Endodermal cell (in vitro differentiated cells): ENCODE measurements around the gene LIPG. TPM values are rescaled to one million over a fixed set of nuclear protein-coding genes. Genes with fewer than 3 reads are reported as not detected.

Source experiments
- DNase-seq: peaks from one replicate; pipeline ENCODE4 v3.0.0-alpha.2; 2017
- H3K27ac ChIP-seq: 2 replicates; pipeline ENCODE4 v1.5.1; 2013; ENCODE audit warnings: mild to moderate bottlenecking, low read depth, low read length, moderate library complexity
- H3K27me3 ChIP-seq: 2 replicates; pipeline ENCODE4 v1.6.1; 2013; ENCODE audit warnings: mild to moderate bottlenecking, low read length, moderate library complexity; ENCODE audit not compliant: insufficient read depth, control insufficient read depth, poor library complexity, severe bottlenecking
- H3K36me3 ChIP-seq: 2 replicates; pipeline ENCODE4 v1.7.0; 2013; ENCODE audit warnings: mild to moderate bottlenecking, low read length, moderate library complexity; ENCODE audit not compliant: control insufficient read depth, insufficient read depth
- H3K4me1 ChIP-seq: one replicate; pipeline ENCODE4 v1.7.0; 2013; ENCODE audit warnings: low read length; ENCODE audit not compliant: control insufficient read depth, insufficient read depth
- H3K4me3 ChIP-seq: 2 replicates; pipeline ENCODE4 v1.5.1; 2013; ENCODE audit warnings: mild to moderate bottlenecking, low read length, moderate library complexity
- H3K9ac ChIP-seq: 2 replicates; pipeline ENCODE4 v1.6.1; 2013; ENCODE audit warnings: mild to moderate bottlenecking, low read length, moderate library complexity; ENCODE audit not compliant: poor library complexity, severe bottlenecking; ENCODE audit errors: extremely low read depth
- H3K9me3 ChIP-seq: 2 replicates; pipeline ENCODE4 v1.6.1; 2013; ENCODE audit warnings: mild to moderate bottlenecking, low read length, moderate library complexity; ENCODE audit not compliant: control insufficient read depth
- H3K27ac Mint-ChIP-seq: 2 replicates; pipeline ENCODE4 v1.8.0; 2020; ENCODE audit warnings: mixed read lengths
- H3K27me3 Mint-ChIP-seq: 2 replicates; pipeline ENCODE4 v1.8.0; 2021; ENCODE audit warnings: mild to moderate bottlenecking, mixed read lengths; ENCODE audit not compliant: insufficient read depth
- H3K36me3 Mint-ChIP-seq: 2 replicates; pipeline ENCODE4 v1.8.0; 2020; ENCODE audit warnings: low read depth, mixed read lengths
- H3K4me1 Mint-ChIP-seq: 2 replicates; pipeline ENCODE4 v1.8.0; 2020; ENCODE audit warnings: mixed read lengths
- H3K4me3 Mint-ChIP-seq: 2 replicates; pipeline ENCODE4 v1.8.0; 2020; ENCODE audit warnings: mild to moderate bottlenecking, moderate library complexity, mixed read lengths
- H3K9me3 Mint-ChIP-seq: 2 replicates; pipeline ENCODE4 v1.8.0; 2020; ENCODE audit warnings: mild to moderate bottlenecking, mixed read lengths
- WGBS, 2 experiments: methylation state at CpG; one replicate each; pipeline versions ENCODE4 v1.1.5 to v1.1.7; 2013; ENCODE audit warnings: missing lambda C conversion rate in 2 of 2, mixed read lengths in 1 of 2; ENCODE audit not compliant: insufficient coverage in 1 of 2, insufficient read length in 1 of 2; 5-methylcytosine and 5-hydroxymethylcytosine counted together
- total RNA-seq, 2 donors: library from RNA; stranded (reverse); fragmentation: NEBNext Ultra II Directional in 1 of 2; extraction: Animal tissue kit (Norgen Biotek cat#: 25700) in 1 of 2; gene quantifications; 2 replicates in 1 of 2; 3 replicates in 1 of 2; pipeline ENCODE4 v1.2.1, GENCODE V29; 2021
- TF ChIP-seq, protein P1 (sequence below): fragments of 200-600 bp; sonication (generic); conservative IDR thresholded peaks from 2 replicates; pipeline ENCODE4 v1.5.0; 2021; ENCODE audit warnings: antibody characterized with exemption, mild to moderate bottlenecking

Gene LIPG
- total RNA-seq, 2 donors from 2014 or later, result 4.0 to 5.0 TPM

GRCh38 chr18:49630246-49630699 is 68.4 kb downstream of the LIPG start:
- peaks cover 14% of the 10 kb centered on the region for H3K4me1 Mint-ChIP-seq
- no peaks in the 10 kb centered on the region for H3K4me1 ChIP-seq
- no peaks in the 10 kb centered on the region for H3K9me3 Mint-ChIP-seq
- no peak overlapping the region for H3K4me3 ChIP-seq
- no peaks in the 10 kb centered on the region for H3K36me3 Mint-ChIP-seq
- no peaks in the 10 kb centered on the region for H3K9me3 ChIP-seq
- H3K27me3 Mint-ChIP-seq, result peaks cover 17% of the 10 kb centered on the region
- no peak overlapping the region for H3K4me3 Mint-ChIP-seq
- H3K27me3 ChIP-seq, result no peaks in the 10 kb centered on the region
- H3K9ac ChIP-seq, result no peak overlapping the region
- H3K36me3 ChIP-seq, result no peaks in the 10 kb centered on the region
- H3K27ac ChIP-seq, result no peak overlapping the region
- DNase-seq, result peak; percentile 18
- TF ChIP-seq, protein P1, sequence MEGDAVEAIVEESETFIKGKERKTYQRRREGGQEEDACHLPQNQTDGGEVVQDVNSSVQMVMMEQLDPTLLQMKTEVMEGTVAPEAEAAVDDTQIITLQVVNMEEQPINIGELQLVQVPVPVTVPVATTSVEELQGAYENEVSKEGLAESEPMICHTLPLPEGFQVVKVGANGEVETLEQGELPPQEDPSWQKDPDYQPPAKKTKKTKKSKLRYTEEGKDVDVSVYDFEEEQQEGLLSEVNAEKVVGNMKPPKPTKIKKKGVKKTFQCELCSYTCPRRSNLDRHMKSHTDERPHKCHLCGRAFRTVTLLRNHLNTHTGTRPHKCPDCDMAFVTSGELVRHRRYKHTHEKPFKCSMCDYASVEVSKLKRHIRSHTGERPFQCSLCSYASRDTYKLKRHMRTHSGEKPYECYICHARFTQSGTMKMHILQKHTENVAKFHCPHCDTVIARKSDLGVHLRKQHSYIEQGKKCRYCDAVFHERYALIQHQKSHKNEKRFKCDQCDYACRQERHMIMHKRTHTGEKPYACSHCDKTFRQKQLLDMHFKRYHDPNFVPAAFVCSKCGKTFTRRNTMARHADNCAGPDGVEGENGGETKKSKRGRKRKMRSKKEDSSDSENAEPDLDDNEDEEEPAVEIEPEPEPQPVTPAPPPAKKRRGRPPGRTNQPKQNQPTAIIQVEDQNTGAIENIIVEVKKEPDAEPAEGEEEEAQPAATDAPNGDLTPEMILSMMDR, result no peak
- no peak overlapping the region for H3K27ac Mint-ChIP-seq

GRCh38 chr18:49631146-49631866 is 69.4 kb downstream of the LIPG start:
- Mint-ChIP-seq H3K4me1 (peaks cover 14% of the 10 kb centered on the region), H3K9me3 (no peaks in the 10 kb centered on the region), H3K36me3 (no peaks in the 10 kb centered on the region), H3K27ac (no peak overlapping the region), H3K4me3 (no peak overlapping the region), H3K27me3 (peaks cover 17% of the 10 kb centered on the region)
- H3K9ac ChIP-seq, result no peak overlapping the region
- 85 to 95% methylated on average over 5 to 12 of the region's 12 CpGs for WGBS, 2 experiments
- no peak overlapping the region for H3K4me3 ChIP-seq
- H3K27ac ChIP-seq, result no peak overlapping the region
- TF ChIP-seq, protein P1, result no peak
- peak; percentile 24 for DNase-seq
- H3K36me3 ChIP-seq, result no peaks in the 10 kb centered on the region
- no peaks in the 10 kb centered on the region for H3K27me3 ChIP-seq
- no peaks in the 10 kb centered on the region for H3K4me1 ChIP-seq
- H3K9me3 ChIP-seq, result no peaks in the 10 kb centered on the region

DNA sequence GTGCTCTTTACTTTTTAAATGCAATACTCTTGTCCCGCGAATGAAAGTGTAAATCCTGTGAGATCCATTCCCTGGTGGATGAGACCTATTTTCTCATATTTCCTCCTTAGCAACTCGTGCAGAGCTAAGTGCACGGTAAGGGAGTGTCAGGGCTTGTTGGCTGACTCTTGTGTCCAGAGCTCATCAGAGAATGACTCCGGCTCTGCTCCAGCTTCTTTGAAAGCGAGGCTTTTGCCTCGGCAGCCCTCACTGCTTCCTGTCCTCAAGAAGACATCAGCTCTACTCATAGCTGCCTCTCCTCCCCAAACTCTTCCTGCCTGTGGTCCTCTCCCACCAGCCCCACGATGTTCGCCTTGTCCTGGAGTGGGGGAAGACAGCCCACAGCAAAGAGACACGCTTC is 70.7 kb downstream of the LIPG start:
- Histone ChIP-seq H3K9me3 (peaks cover 3% of the 10 kb centered on the region), H3K27me3 (no peaks in the 10 kb centered on the region), H3K4me3 (no peak overlapping the region), H3K27ac (no peak overlapping the region), H3K36me3 (no peaks in the 10 kb centered on the region), H3K9ac (no peak overlapping the region), H3K4me1 (no peaks in the 10 kb centered on the region)
- H3K9me3 Mint-ChIP-seq, result peaks cover 3% of the 10 kb centered on the region
- DNase-seq, result no peak
- WGBS, 2 experiments, result 87 to 91% methylated on average over 6 to 10 of the region's 10 CpGs
- no peaks in the 10 kb centered on the region for H3K36me3 Mint-ChIP-seq
- H3K4me1 Mint-ChIP-seq, result peaks cover 14% of the 10 kb centered on the region
- no peak overlapping the region for H3K4me3 Mint-ChIP-seq
- TF ChIP-seq, protein P1, result no peak
- H3K27ac Mint-ChIP-seq, result no peak overlapping the region
- peaks cover 17% of the 10 kb centered on the region for H3K27me3 Mint-ChIP-seq
